HCT116 (cell line): ENCODE data around the gene DNAH9. TPM values are rescaled to one million over a fixed set of nuclear protein-coding genes. Genes with fewer than 3 reads are reported as not detected.

Source experiments
- ATAC-seq: fragments of 200-7000 bp; cut with Tn5 transposase; 2 replicates; pipeline ENCODE4 v1.9.1; 2020; ENCODE audit warnings: mild to moderate bottlenecking, moderate library complexity
- BruUV-seq: library from RNA; stranded (reverse); fragments of 400-500 nt; replicated peaks from 2 replicates; lab custom pipeline; 2021; lab: Mats Ljungman, UMichigan
- CTCF ChIA-PET: fragments of 300-600 bp; sonication (Branson Sonifier 250); formaldehyde crosslinking; loops from one replicate; lab custom pipeline; 2021; ENCODE audit warnings: antibody characterized with exemption; lab: Charles Lee
- POLR2A ChIA-PET: fragments of 300-600, 350-600 bp; sonication (Branson Sonifier 250); formaldehyde crosslinking; loops from one replicate; lab custom pipeline; 2021; ENCODE audit warnings: antibody characterized with exemption; lab: Charles Lee
- RAD21 ChIA-PET, 2 experiments: fragments of 300-600 bp; sonication (Branson Sonifier 250); formaldehyde crosslinking; loops; one replicate each; lab custom pipeline; 2023; ENCODE audit warnings: low total read pairs in 2 of 2; ENCODE audit not compliant: uncharacterized antibody in 2 of 2, unreplicated experiment in 2 of 2, low non-redundant PET in 1 of 2; lab: Charles Lee
- DNase-seq: peaks from one replicate; pipeline ENCODE4 v3.0.0-alpha.2; 2010; ENCODE audit warnings: low read depth, low spot score
- H2AFZ ChIP-seq: fragments of 200-600 bp; shearing (Covaris generic), sonication (generic); 2 replicates; pipeline ENCODE4 v1.6.1; 2017; ENCODE audit warnings: low read depth, mixed run types, mixed read lengths, antibody characterized with exemption, low read length; ENCODE audit not compliant: poor library complexity, severe bottlenecking
- H3K27ac ChIP-seq: 2 replicates; pipeline ENCODE4 v1.5.1; 2012; ENCODE audit warnings: low read depth, low read length
- H3K27me3 ChIP-seq: fragments of 200-600 bp; sonication (generic); 2 replicates; pipeline ENCODE4 v1.6.1; 2016; ENCODE audit warnings: mixed run types, low read length, mixed read lengths; ENCODE audit not compliant: insufficient read depth
- H3K36me3 ChIP-seq, 2 experiments: fragments of 200-500 bp in 1 of 2; fragments of 200-600 bp in 1 of 2; sonication (Bioruptor generic) in 1 of 2; sonication (generic) in 1 of 2; 2 replicates each; pipeline versions ENCODE4 v1.5.1 to v1.6.1; 2014 to 2016; ENCODE audit warnings: low read length in 2 of 2, inconsistent platforms in 1 of 2, mixed read lengths in 1 of 2, mixed run types in 1 of 2; ENCODE audit not compliant: insufficient read depth in 2 of 2, control insufficient read depth in 1 of 2
- H3K4me1 ChIP-seq, 2 experiments: fragments of 200-600 bp in 1 of 2; sonication (generic) in 1 of 2; 2 replicates each; pipeline versions ENCODE4 v1.5.1 to v1.6.1; 2012 to 2017; ENCODE audit warnings: low read length in 2 of 2, inconsistent platforms in 1 of 2, mild to moderate bottlenecking in 1 of 2, mixed read lengths in 1 of 2, mixed run types in 1 of 2, moderate library complexity in 1 of 2; ENCODE audit not compliant: insufficient read depth in 2 of 2, control insufficient read depth in 1 of 2
- H3K4me2 ChIP-seq: fragments of 200-600 bp; sonication (generic); 2 replicates; pipeline ENCODE4 v1.6.1; 2017; ENCODE audit warnings: mixed run types, low read length, mixed read lengths
- H3K4me3 ChIP-seq, 2 experiments: fragments of 200-600 bp in 1 of 2; sonication (generic) in 1 of 2; replicated peaks in 1 of 2; 2 replicates each; pipeline ENCODE4 v1.5.1; 2011 to 2016; ENCODE audit warnings: low read length in 2 of 2, control low read depth in 1 of 2, low read depth in 1 of 2, mild to moderate bottlenecking in 1 of 2, mixed read lengths in 1 of 2, mixed run types in 1 of 2
- H3K79me2 ChIP-seq: fragments of 200-600 bp; sonication (generic); 2 replicates; pipeline ENCODE4 v1.6.1; 2017; ENCODE audit warnings: mild to moderate bottlenecking, mixed run types, low read length, moderate library complexity, mixed read lengths; ENCODE audit not compliant: insufficient read depth
- H3K9ac ChIP-seq: fragments of 200-600 bp; sonication (generic); 2 replicates; pipeline ENCODE4 v1.6.1; 2016; ENCODE audit warnings: low read length, mixed read lengths
- H3K9me2 ChIP-seq: fragments of 200-600 bp; sonication (generic), shearing (Covaris generic); 2 replicates; pipeline ENCODE4 v1.6.1; 2017; ENCODE audit warnings: mixed run types, mild to moderate bottlenecking, moderate library complexity; ENCODE audit not compliant: insufficient read depth
- H3K9me3 ChIP-seq, 2 experiments: fragments of 200-500 bp in 1 of 2; fragments of 200-600 bp in 1 of 2; sonication (Bioruptor generic) in 1 of 2; sonication (generic) in 1 of 2; 2 replicates each; pipeline ENCODE4 v1.6.1; 2014 to 2017; ENCODE audit warnings: low read length in 2 of 2, mixed read lengths in 2 of 2, inconsistent platforms in 1 of 2, low read depth in 1 of 2, mild to moderate bottlenecking in 1 of 2, mixed run types in 1 of 2, moderate library complexity in 1 of 2; ENCODE audit not compliant: control insufficient read depth in 1 of 2, insufficient read depth in 1 of 2
- H4K20me1 ChIP-seq: fragments of 200-600 bp; sonication (generic), shearing (Covaris generic); 2 replicates; pipeline ENCODE4 v1.6.1; 2017; ENCODE audit warnings: mixed run types, mild to moderate bottlenecking, moderate library complexity; ENCODE audit not compliant: insufficient read depth
- CBX3 ChIP-seq: IDR thresholded peaks from 2 replicates; pipeline ENCODE4 v1.6.1; 2012; ENCODE audit warnings: low read depth
- CEBPB ChIP-seq: IDR thresholded peaks from 2 replicates; pipeline ENCODE4 v1.6.1; 2012; ENCODE audit warnings: low read depth
- ELF1 ChIP-seq: IDR thresholded peaks from 2 replicates; pipeline ENCODE4 v1.6.1; 2012; ENCODE audit warnings: low read depth, borderline replicate concordance
- EZH2 ChIP-seq: fragments of 200-600 bp; sonication (generic); IDR thresholded peaks from 2 replicates; pipeline ENCODE4 v1.6.1; 2017; ENCODE audit warnings: antibody characterized with exemption, mixed run types
- EZH2phosphoT487 ChIP-seq: fragments of 200-600 bp; IDR thresholded peaks from 2 replicates; pipeline ENCODE4 v1.6.1; 2018; ENCODE audit warnings: antibody characterized with exemption, borderline replicate concordance
- POLR2A ChIP-seq: IDR thresholded peaks from 2 replicates; pipeline ENCODE4 v1.7.0; 2011; ENCODE audit warnings: borderline replicate concordance; ENCODE audit not compliant: insufficient read depth, insufficient read length; ENCODE audit errors: extremely low read depth
- SIN3A ChIP-seq: IDR thresholded peaks from 2 replicates; pipeline ENCODE4 v1.6.1; 2012; ENCODE audit warnings: low read depth
- SRF ChIP-seq: IDR thresholded peaks from 2 replicates; pipeline ENCODE4 v1.6.1; 2012; ENCODE audit warnings: low read depth
- intact Hi-C: fragments of 100-400 bp; cut with micrococcal nuclease; formaldehyde crosslinking; loops from 2 replicates; pipeline ENCODE4 v1.10.0; 2022
- total RNA-seq: library from RNA; stranded (reverse); gene quantifications from one replicate; pipeline ENCODE4 v1.2.1, GENCODE V29; 2021; ENCODE audit not compliant: unreplicated experiment
- TF ChIP-seq, protein P1 (sequence below): IDR thresholded peaks from 2 replicates; pipeline ENCODE4 v1.6.1; 2012; ENCODE audit warnings: low read depth
- TF ChIP-seq, protein P2 (sequence below): IDR thresholded peaks from 2 replicates; pipeline ENCODE4 v1.6.1; 2012
- TF ChIP-seq, protein P3 (sequence below): IDR thresholded peaks from 2 replicates; pipeline ENCODE4 v1.6.1; 2011; ENCODE audit warnings: mild to moderate bottlenecking, low read length, moderate library complexity; ENCODE audit not compliant: insufficient replicate concordance; ENCODE audit errors: extremely low read depth
- TF ChIP-seq, protein P4 (sequence below): IDR thresholded peaks from 2 replicates; pipeline ENCODE4 v1.6.1; 2012

Gene DNAH9
- total RNA-seq, 1 experiment from 2014 or later: not detected

DNA sequence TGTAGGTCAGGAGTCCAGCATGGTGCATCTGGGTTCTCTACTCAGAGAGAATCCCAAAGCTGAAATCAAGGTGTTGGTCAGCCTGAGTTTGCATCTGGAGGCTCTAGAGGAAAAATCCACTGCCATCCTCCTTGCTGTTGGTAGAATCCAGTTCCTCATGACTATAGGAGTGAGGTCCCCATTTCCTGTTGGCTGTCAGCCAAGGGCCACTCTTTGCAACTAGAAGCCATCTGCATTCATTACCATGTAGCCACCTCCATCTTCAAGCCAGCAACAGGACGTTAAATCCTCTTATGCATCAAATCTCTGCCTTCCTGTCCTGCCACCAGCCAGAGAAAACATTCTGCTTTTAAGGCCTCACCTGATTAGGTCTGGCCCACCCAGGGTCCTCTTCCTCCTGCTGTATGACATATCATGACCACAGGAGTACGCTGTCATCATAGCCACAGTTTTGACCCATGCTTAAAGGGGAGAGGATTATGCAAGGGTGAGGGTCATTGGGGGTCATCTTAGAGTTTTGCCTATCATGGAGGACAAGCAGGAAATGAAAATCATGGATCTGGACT is 40.5 kb downstream of the DNAH9 start:
- no peak overlapping the region for H3K27ac ChIP-seq
- H3K36me3 ChIP-seq: no peaks in the 10 kb centered on the region
- H3K4me3 ChIP-seq: no peak overlapping the region
- intact Hi-C loops: no loop called here
- BruUV-seq: no TSS peak
- no peak for ATAC-seq
- TF ChIP-seq POLR2A: no peak
- no peak for TF ChIP-seq EZH2
- no peak for TF ChIP-seq SRF
- TF ChIP-seq, protein P1, sequence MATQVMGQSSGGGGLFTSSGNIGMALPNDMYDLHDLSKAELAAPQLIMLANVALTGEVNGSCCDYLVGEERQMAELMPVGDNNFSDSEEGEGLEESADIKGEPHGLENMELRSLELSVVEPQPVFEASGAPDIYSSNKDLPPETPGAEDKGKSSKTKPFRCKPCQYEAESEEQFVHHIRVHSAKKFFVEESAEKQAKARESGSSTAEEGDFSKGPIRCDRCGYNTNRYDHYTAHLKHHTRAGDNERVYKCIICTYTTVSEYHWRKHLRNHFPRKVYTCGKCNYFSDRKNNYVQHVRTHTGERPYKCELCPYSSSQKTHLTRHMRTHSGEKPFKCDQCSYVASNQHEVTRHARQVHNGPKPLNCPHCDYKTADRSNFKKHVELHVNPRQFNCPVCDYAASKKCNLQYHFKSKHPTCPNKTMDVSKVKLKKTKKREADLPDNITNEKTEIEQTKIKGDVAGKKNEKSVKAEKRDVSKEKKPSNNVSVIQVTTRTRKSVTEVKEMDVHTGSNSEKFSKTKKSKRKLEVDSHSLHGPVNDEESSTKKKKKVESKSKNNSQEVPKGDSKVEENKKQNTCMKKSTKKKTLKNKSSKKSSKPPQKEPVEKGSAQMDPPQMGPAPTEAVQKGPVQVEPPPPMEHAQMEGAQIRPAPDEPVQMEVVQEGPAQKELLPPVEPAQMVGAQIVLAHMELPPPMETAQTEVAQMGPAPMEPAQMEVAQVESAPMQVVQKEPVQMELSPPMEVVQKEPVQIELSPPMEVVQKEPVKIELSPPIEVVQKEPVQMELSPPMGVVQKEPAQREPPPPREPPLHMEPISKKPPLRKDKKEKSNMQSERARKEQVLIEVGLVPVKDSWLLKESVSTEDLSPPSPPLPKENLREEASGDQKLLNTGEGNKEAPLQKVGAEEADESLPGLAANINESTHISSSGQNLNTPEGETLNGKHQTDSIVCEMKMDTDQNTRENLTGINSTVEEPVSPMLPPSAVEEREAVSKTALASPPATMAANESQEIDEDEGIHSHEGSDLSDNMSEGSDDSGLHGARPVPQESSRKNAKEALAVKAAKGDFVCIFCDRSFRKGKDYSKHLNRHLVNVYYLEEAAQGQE: no peak
- no peak for TF ChIP-seq ELF1
- TF ChIP-seq, protein P2, sequence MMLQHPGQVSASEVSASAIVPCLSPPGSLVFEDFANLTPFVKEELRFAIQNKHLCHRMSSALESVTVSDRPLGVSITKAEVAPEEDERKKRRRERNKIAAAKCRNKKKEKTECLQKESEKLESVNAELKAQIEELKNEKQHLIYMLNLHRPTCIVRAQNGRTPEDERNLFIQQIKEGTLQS: no peak
- TF ChIP-seq, protein P3, sequence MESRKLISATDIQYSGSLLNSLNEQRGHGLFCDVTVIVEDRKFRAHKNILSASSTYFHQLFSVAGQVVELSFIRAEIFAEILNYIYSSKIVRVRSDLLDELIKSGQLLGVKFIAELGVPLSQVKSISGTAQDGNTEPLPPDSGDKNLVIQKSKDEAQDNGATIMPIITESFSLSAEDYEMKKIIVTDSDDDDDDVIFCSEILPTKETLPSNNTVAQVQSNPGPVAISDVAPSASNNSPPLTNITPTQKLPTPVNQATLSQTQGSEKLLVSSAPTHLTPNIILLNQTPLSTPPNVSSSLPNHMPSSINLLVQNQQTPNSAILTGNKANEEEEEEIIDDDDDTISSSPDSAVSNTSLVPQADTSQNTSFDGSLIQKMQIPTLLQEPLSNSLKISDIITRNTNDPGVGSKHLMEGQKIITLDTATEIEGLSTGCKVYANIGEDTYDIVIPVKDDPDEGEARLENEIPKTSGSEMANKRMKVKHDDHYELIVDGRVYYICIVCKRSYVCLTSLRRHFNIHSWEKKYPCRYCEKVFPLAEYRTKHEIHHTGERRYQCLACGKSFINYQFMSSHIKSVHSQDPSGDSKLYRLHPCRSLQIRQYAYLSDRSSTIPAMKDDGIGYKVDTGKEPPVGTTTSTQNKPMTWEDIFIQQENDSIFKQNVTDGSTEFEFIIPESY: no peak
- no peak for TF ChIP-seq CEBPB
- TF ChIP-seq EZH2phosphoT487: no peak
- TF ChIP-seq, protein P4, sequence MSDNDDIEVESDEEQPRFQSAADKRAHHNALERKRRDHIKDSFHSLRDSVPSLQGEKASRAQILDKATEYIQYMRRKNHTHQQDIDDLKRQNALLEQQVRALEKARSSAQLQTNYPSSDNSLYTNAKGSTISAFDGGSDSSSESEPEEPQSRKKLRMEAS: no peak
- TF ChIP-seq CBX3: no peak
- TF ChIP-seq SIN3A: no peak
- ChIA-PET RAD21 (no interaction called here), CTCF (no interaction called here), POLR2A (no interaction called here)
- DNase-seq: no peak
- H3K9me3 ChIP-seq: no peaks in the 10 kb centered on the region
- H3K79me2 ChIP-seq: no peaks in the 10 kb centered on the region
- H3K4me1 ChIP-seq: no peaks in the 10 kb centered on the region
- no peak overlapping the region for H3K9ac ChIP-seq
- H3K4me2 ChIP-seq: no peak overlapping the region
- H4K20me1 ChIP-seq: no peaks in the 10 kb centered on the region
- H2AFZ ChIP-seq: no peak overlapping the region
- no peaks in the 10 kb centered on the region for H3K9me2 ChIP-seq
- H3K27me3 ChIP-seq: no peaks in the 10 kb centered on the region
